Measurements from ENCODE around the gene CEP192. TPM values are rescaled to one million over a fixed set of nuclear protein-coding genes. Genes with fewer than 3 reads are reported as not detected.

Gene CEP192
- total and polyA plus RNA-seq, 2 of the 4 experiments (the other 2 are of a cell fraction) = 17.2 to 29.0 TPM

GRCh38 chr18:12973562-12974213 lies 17.5 kb upstream of the CEP192 start:
- Histone ChIP-seq H2BK15ac (ENCODE audit: low read depth, low read length) (no peak overlapping the region), H4K5ac (ENCODE audit: low read depth, low read length) (no peak overlapping the region), H4K20me1 (ENCODE audit: insufficient read depth, low read length) (no peaks in the 10 kb centered on the region), H4K91ac (ENCODE audit: insufficient read depth, low read depth, low read length) (no peak overlapping the region), H3K36me3 (ENCODE audit: control insufficient read depth, insufficient read depth, low read length) (peaks cover 35% of the 10 kb centered on the region), H2AK9ac (replicated peaks; ENCODE audit: low read depth, low read length, poor library complexity) (no peak overlapping the region), H3K9me1 (ENCODE audit: insufficient read depth, low read length) (peaks cover 8% of the 10 kb centered on the region; the same call in 1 of the 2 replicates), H2AFZ (replicated peaks; ENCODE audit: low read length, poor library complexity) (no peak overlapping the region), H2AK5ac (ENCODE audit: low read depth, low read length) (no peak overlapping the region), H3K79me1 (ENCODE audit: low read depth in 1 of 2, low read length in 2 of 2) (peaks cover 12 to 26% of the 10 kb centered on the region in 2 experiments), H3K18ac (ENCODE audit: low read depth, low read length) (no peak overlapping the region), H3K4me1 (ENCODE audit: control insufficient read depth, insufficient read depth, low read length) (no peaks in the 10 kb centered on the region), H3K4me3 (ENCODE audit: insufficient read depth, low read depth, low read length) (no peak overlapping the region), H4K8ac (ENCODE audit: low read depth in 2 of 2, low read length in 2 of 2) (no peak overlapping the region), H3K4me2 (ENCODE audit: low read depth, low read length) (no peak overlapping the region), H2BK120ac (ENCODE audit: low read depth, low read length) (no peak overlapping the region), H3K23ac (ENCODE audit: low read depth, low read length) (no peak overlapping the region), H3K14ac (replicated peaks; ENCODE audit: low read depth, low read length) (no peak overlapping the region), H3K9me3 (ENCODE audit: control insufficient read depth, insufficient read depth, low read length) (no peaks in the 10 kb centered on the region), H3K27ac (ENCODE audit: insufficient read depth, low read length) (no peak overlapping the region), H3K4ac (ENCODE audit: low read depth, low read length) (no peak overlapping the region), H3K56ac (ENCODE audit: extremely low read depth, insufficient read depth, low read length) (no peak overlapping the region), H3K27me3 (ENCODE audit: control insufficient read depth, insufficient read depth, low read length) (no peaks in the 10 kb centered on the region), H3K9ac (ENCODE audit: low read depth, low read length) (no peak overlapping the region), H2BK5ac (ENCODE audit: low read depth, low read length, poor library complexity, severe bottlenecking) (no peak overlapping the region), H2BK20ac (ENCODE audit: low read depth, low read length) (no peak overlapping the region)
- TF ChIP-seq RAD21 (IDR thresholded peaks at IDR 0.05; ENCODE audit: low read length) (no peak), CTCF (conservative IDR thresholded peaks at IDR 0.05; ENCODE audit: low read depth, low read length) (no peak), CHD1 (IDR thresholded peaks at IDR 0.05; ENCODE audit: low read depth, low read length) (no peak), CEBPB (IDR thresholded peaks at IDR 0.05; ENCODE audit: low read depth, low read length) (no peak), SMC3 (IDR thresholded peaks at IDR 0.05; ENCODE audit: low read depth, low read length) (no peak), NFE2L2 (IDR thresholded peaks at IDR 0.05; ENCODE audit: low read depth, low read length) (no peak), MXI1 (IDR thresholded peaks at IDR 0.05; ENCODE audit: borderline replicate concordance, low read depth, low read length) (no peak), FOS (IDR thresholded peaks at IDR 0.05; ENCODE audit: low read depth, low read length) (no peak), BHLHE40 (IDR thresholded peaks at IDR 0.05; ENCODE audit: low read depth, low read length) (no peak), ELK1 (IDR thresholded peaks at IDR 0.05; ENCODE audit: borderline replicate concordance, low read depth, low read length) (no peak), MAZ (IDR thresholded peaks at IDR 0.05; ENCODE audit: borderline replicate concordance, low read depth, low read length) (no peak)
- no TSS peak for BruUV-seq (replicated peaks)
- ChIA-PET POLR2A (ENCODE audit: unreplicated experiment) (no interaction called here), CTCF (interaction anchor here (1.1 kb wide), 1 partner anchor 11 kb away, joined by 3 read pairs; no protein-coding TSS in a partner anchor)
- 82% methylated on average over 2 of the region's 4 CpGs; no CpG with 5 or more reads in 1 of the 2 experiments for WGBS, 2 experiments (ENCODE audit: extremely low coverage in 2 of 2, insufficient read length in 1 of 2)
- in situ Hi-C loops (cut with MboI; ENCODE audit: low sequenced_read_pairs) (no loop called here), intact Hi-C loops (cut with micrococcal nuclease) (no loop called here), dilution Hi-C loops (cut with HindIII; ENCODE audit: low sequenced_read_pairs, unreplicated experiment) (no loop called here)
- no peak for DNase-seq
- no peak for ATAC-seq (ENCODE audit: low read depth)

All from IMR-90 (cell line).